GM13977 (cell line): ENCODE results near the gene KRTAP5-6.

Experiments used
- DNase-seq: peaks from one replicate; pipeline ENCODE4 v3.0.0; 2012; ENCODE audit warnings: low spot score
- in situ Hi-C: fragments of 300-500 bp; cut with MboI; formaldehyde crosslinking; loops from one replicate; pipeline ENCODE4 v1.12.0; 2022; ENCODE audit warnings: low sequenced_read_pairs, low pct_unique_long_range_greater_than_20kb, mixed read lengths, inconsistent platforms; ENCODE audit not compliant: unreplicated experiment
- TF ChIP-seq, protein P1 (sequence below): IDR thresholded peaks from 2 replicates; pipeline ENCODE4 v1.5.1; 2012; ENCODE audit warnings: mild to moderate bottlenecking, control low read depth; ENCODE audit not compliant: insufficient read depth; ENCODE audit errors: extremely low read depth, missing control alignments

The KRTAP5-6 gene

GRCh38 chr11:1733009-1733715 lies 36.2 kb downstream of the KRTAP5-6 start:
- no peak for DNase-seq
- in situ Hi-C loops = no loop called here
- TF ChIP-seq, protein P1, sequence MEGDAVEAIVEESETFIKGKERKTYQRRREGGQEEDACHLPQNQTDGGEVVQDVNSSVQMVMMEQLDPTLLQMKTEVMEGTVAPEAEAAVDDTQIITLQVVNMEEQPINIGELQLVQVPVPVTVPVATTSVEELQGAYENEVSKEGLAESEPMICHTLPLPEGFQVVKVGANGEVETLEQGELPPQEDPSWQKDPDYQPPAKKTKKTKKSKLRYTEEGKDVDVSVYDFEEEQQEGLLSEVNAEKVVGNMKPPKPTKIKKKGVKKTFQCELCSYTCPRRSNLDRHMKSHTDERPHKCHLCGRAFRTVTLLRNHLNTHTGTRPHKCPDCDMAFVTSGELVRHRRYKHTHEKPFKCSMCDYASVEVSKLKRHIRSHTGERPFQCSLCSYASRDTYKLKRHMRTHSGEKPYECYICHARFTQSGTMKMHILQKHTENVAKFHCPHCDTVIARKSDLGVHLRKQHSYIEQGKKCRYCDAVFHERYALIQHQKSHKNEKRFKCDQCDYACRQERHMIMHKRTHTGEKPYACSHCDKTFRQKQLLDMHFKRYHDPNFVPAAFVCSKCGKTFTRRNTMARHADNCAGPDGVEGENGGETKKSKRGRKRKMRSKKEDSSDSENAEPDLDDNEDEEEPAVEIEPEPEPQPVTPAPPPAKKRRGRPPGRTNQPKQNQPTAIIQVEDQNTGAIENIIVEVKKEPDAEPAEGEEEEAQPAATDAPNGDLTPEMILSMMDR = no peak

DNA sequence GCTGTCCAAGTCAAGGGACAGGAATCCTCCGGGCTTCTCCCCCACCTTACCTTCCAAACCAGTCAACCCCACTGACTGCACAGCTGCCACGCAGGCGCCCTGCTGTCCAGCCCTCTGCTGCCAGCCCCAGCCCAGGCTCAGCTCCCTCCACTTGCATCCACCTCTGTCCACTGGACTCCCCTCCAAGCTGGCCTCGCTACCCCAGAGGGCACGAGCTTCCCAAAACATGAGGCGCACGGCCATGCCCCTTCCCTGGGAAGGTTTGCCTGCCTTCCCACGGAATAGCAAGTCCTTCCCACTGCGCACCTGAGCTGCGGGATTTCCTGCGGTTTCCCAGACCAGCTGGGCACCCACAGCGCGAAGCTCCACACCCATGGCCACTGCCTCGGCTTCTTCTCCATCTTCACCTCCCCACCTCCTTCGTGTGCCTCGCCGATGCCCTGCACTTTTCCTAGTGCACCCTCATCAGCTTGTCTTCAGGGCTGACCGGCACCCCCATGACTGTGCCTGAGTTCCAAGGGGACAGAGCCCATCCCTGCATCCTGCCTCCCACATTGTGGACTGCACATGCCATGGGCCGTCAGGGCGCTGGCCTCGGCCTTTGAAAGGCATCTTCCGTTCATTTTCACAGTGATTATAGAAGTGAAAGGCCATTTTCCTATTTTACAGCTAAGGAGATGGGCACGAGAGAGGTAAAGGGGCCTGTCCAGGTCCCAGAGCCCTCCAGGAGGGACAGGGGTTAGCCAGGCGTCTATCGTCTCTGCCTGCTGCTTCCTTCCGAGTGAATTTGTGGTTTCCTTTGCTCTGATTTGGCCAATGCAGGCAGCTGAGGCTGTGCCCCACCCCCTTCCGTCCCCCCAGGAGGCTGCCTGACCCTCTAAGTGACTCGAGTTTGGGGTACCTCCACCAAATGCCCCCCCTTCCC lies 37.0 kb downstream of the KRTAP5-6 start:
- DNase-seq = no peak
- TF ChIP-seq, protein P1 = no peak
- in situ Hi-C loops = no loop called here

DNA sequence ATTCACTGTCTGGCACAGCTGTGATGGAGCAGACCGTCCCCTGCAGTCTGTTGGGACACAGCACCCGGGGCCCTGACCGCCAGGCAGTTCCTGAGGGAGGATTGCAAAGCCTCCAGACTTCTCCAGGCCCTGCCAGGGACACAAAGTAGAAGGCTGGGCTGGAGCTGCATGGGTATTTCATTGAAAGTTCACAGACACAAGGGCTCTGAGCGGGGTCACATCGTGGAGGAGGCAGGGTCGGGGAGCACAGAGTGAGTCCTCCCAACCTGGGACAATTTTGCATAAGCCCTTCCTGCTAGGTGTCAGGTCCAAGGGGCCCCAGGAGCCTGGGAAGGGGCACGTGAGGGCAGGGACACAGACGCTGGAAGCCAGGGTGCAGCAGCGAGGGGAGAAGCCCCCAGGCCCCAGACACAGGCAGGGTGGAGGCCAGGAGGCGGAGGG lies 37.7 kb downstream of the KRTAP5-6 start:
- in situ Hi-C loops = no loop called here
- TF ChIP-seq, protein P1 = no peak
- DNase-seq = no peak

DNA sequence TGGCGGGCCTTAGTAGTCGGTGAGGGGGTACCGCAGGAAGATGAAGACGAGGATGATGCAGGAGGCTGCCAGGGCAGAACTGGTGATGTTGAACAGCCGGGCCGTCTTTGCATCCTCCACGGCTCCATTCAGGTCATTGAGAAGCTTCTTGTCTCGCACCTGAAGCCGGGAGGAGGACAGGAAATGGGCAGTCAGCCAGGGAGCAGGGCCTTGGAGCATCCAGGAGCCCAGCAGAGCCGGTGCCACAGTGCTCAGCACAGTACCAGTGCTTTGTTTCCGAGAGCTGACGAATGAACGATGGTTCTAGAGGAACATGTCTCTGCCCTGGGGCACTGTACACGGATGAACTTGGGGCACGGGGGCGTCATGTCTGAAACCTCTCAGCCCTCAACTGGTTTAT lies 38.3 kb downstream of the KRTAP5-6 start:
- in situ Hi-C loops = no loop called here
- TF ChIP-seq, protein P1 = no peak
- DNase-seq = no peak

DNA sequence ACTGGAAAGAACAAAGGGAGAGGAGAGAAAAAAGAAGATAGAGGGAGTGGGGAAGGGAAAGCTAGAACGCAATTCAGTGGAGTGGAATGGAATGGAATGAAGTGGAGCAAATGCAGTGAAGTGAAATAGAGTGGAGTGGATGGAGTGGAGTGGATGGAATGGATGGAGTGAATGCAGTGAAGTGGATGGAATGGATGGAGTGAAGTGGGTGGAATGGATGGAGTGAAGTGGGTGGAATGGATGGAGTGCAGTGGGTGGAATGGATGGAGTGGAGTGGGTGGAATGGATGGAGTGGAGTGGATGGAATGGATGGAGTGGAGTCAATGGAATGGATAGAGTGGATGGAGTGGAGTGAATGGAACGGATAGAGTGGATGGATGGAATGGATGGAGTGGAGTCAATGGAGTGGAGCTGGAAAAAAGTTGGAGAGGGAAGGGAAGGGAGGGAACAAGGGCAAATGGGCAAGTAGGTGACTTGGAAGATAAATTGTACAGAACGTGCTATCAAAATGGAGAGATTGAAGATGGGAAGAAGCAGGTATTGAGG lies 39.5 kb downstream of the KRTAP5-6 start:
- DNase-seq = no peak
- TF ChIP-seq, protein P1 = no peak
- in situ Hi-C loops = no loop called here

- no peak for DNase-seq
These were observed 40.2 kb downstream of the KRTAP5-6 start for GRCh38 chr11:1737080-1737757.

More at GRCh38 chr11:1737080-1737757, 40.2 kb downstream of the KRTAP5-6 start:
- in situ Hi-C loops = no loop called here
- TF ChIP-seq, protein P1 = no peak
